ENCODE measurements around the gene MKRN2. TPM values are rescaled to one million over a fixed set of nuclear protein-coding genes. Genes with fewer than 3 reads are reported as not detected.

MKRN2 gene
- total RNA-seq, 1 experiment from 2014 or later, result 18.2 TPM

- CTCF ChIA-PET, result interaction anchor here (0.5 to 1.9 kb wide), 6 partner anchors 8 to 265 kb away, joined by 3 to 8 read pairs (median 4); no protein-coding TSS in a partner anchor
- DNase-seq (ENCODE audit: low spot score), result peak; percentile 53
- TF ChIP-seq RELA (CRISPR knock-in tag; IDR thresholded peaks at IDR 0.05; ENCODE audit: borderline replicate concordance) (no peak), ELF4 (CRISPR knock-in tag; IDR thresholded peaks at IDR 0.05; ENCODE audit: low read depth) (no peak), MAX (CRISPR knock-in tag; IDR thresholded peaks at IDR 0.05) (no peak), SP1 (CRISPR knock-in tag; conservative IDR thresholded peaks at IDR 0.05) (no peak), ZNF671 (CRISPR knock-in tag; IDR thresholded peaks at IDR 0.05) (no peak), ZSCAN18 (CRISPR knock-in tag; IDR thresholded peaks at IDR 0.05) (no peak), RORB (CRISPR knock-in tag; IDR thresholded peaks at IDR 0.05) (no peak), FOXP1 (CRISPR knock-in tag; IDR thresholded peaks at IDR 0.05; ENCODE audit: borderline replicate concordance) (no peak), NFATC4 (CRISPR knock-in tag; IDR thresholded peaks at IDR 0.05) (no peak), PREB (CRISPR knock-in tag; IDR thresholded peaks at IDR 0.05; ENCODE audit: borderline replicate concordance) (no peak), E2F1 (CRISPR knock-in tag; IDR thresholded peaks at IDR 0.05) (no peak), ATF3 (CRISPR knock-in tag; conservative IDR thresholded peaks at IDR 0.05) (no peak), ZBTB21 (CRISPR knock-in tag; IDR thresholded peaks at IDR 0.05; ENCODE audit: borderline replicate concordance) (no peak), MXD4 (CRISPR knock-in tag; IDR thresholded peaks at IDR 0.05; ENCODE audit: borderline replicate concordance) (no peak), E2F5 (CRISPR knock-in tag; IDR thresholded peaks at IDR 0.05) (no peak), SMAD3 (CRISPR knock-in tag; IDR thresholded peaks at IDR 0.05; ENCODE audit: borderline replicate concordance) (no peak)
- no peaks in the 10 kb centered on the region for H3K36me3 Mint-ChIP-seq
- peaks cover 19% of the 10 kb centered on the region for H3K4me1 Mint-ChIP-seq
- H3K9me3 Mint-ChIP-seq, result no peaks in the 10 kb centered on the region
- peak; percentile 89 for ATAC-seq
- peak within 1 kb of the TSS; percentile 60 for H3K4me3 Mint-ChIP-seq
- POLR2A ChIA-PET, result interaction anchor here (0.6 kb wide), 1 partner anchor 9 kb away, joined by 5 read pairs; no protein-coding TSS in a partner anchor
- H3K27ac Mint-ChIP-seq, result peak within 1 kb of the TSS; percentile 87
- peaks cover under 1% of the 10 kb centered on the region; the same call in 1 of the 2 replicates for H3K27me3 Mint-ChIP-seq (ENCODE audit: low read depth)
Measured at GRCh38 chr3:12545473-12545791, 11.5 kb upstream of the MKRN2 start, which contains the start of gene MKRN2OS. Gene MKRN2OS (minus strand): TSS chr3:12545499. CDS start chr3:12545464, 35 bp downstream.

GRCh38 chr3:12549971-12550760, 6.7 kb upstream of the MKRN2 start:
- Mint-ChIP-seq H3K27ac (no peak overlapping the region), H3K9me3 (no peaks in the 10 kb centered on the region), H3K27me3 (ENCODE audit: low read depth) (peaks cover 14% of the 10 kb centered on the region), H3K4me1 (peaks cover 8% of the 10 kb centered on the region), H3K4me3 (no peak overlapping the region), H3K36me3 (no peaks in the 10 kb centered on the region)
- no peak for DNase-seq (ENCODE audit: low spot score)
- no peak for ATAC-seq
- no peak for TF ChIP-seq USF2 (CRISPR knock-in tag; IDR thresholded peaks at IDR 0.05)
- TF ChIP-seq ETV6 (CRISPR knock-in tag; IDR thresholded peaks at IDR 0.05), result no peak
- no peak for TF ChIP-seq ZNF232 (CRISPR knock-in tag; IDR thresholded peaks at IDR 0.05)
- POLR2A ChIA-PET, result no interaction called here
- CTCF ChIA-PET, result no interaction called here

Data from WTC11 (cell line).